Tibial artery (tissue), 4 donors: Measurements from ENCODE around the gene TEDC2.

ENCODE experiments used
- DNase-seq, 2 donors: peaks; one replicate each; pipeline ENCODE4 v3.0.0-alpha.2; 2019
- H3K27ac ChIP-seq, 2 donors: fragments of 200-600 bp; sonication (generic) in 1 of 2; 1 replicate in 1 of 2; 2 replicates in 1 of 2; pipeline ENCODE4 v1.5.1; 2018 to 2019; ENCODE audit warnings: mild to moderate bottlenecking in 1 of 2
- H3K27me3 ChIP-seq, 2 donors: fragments of 200-600 bp; sonication (generic) in 1 of 2; one replicate each; pipeline versions ENCODE4 v1.5.1 to v1.6.0; 2016 to 2019
- H3K36me3 ChIP-seq, 3 donors: fragments of 200-600 bp; sonication (generic) in 2 of 3; one replicate each; pipeline ENCODE4 v1.5.1; 2016 to 2019; ENCODE audit warnings: mild to moderate bottlenecking in 2 of 3
- H3K4me1 ChIP-seq, 4 donors: fragments of 200-600 bp; sonication (generic) in 2 of 4; 1 replicate in 3 of 4; 2 replicates in 1 of 4; pipeline ENCODE4 v1.5.1; 2016 to 2019
- H3K4me3 ChIP-seq, 2 donors: fragments of 200-600 bp; sonication (generic) in 1 of 2; 1 replicate in 1 of 2; 2 replicates in 1 of 2; pipeline ENCODE4 v1.5.1; 2018 to 2019; ENCODE audit warnings: mild to moderate bottlenecking in 2 of 2
- H3K9me3 ChIP-seq, 3 donors: fragments of 200-600 bp; sonication (generic) in 1 of 3; one replicate each; pipeline ENCODE4 v1.5.1; 2016 to 2019
- intact Hi-C: fragments of 100-400 bp; cut with DNase I; formaldehyde crosslinking; loops from one replicate; pipeline ENCODE4 v1.15.0; 2023; ENCODE audit warnings: low total_unique reads
- TF ChIP-seq, protein P1 (sequence below), 2 experiments: fragments of 200-600 bp in 1 of 2; fragments of 450-650 bp in 1 of 2; IDR thresholded peaks; one replicate each; pipeline ENCODE4 v1.5.1; 2017 to 2019; ENCODE audit warnings: antibody characterized with exemption in 2 of 2, mild to moderate bottlenecking in 1 of 2, moderate library complexity in 1 of 2

TEDC2 gene

GRCh38 chr16:2495041-2495440 is 35.1 kb downstream of the TEDC2 start:
- H3K9me3 ChIP-seq = no peaks in the 10 kb centered on the region
- no peaks in the 10 kb centered on the region for H3K27me3 ChIP-seq
- peaks cover 0 to 40% (median 11%) of the 10 kb centered on the region in 4 donors for H3K4me1 ChIP-seq
- H3K4me3 ChIP-seq = no peak overlapping the region
- no peak overlapping the region for H3K27ac ChIP-seq
- TF ChIP-seq, protein P1, sequence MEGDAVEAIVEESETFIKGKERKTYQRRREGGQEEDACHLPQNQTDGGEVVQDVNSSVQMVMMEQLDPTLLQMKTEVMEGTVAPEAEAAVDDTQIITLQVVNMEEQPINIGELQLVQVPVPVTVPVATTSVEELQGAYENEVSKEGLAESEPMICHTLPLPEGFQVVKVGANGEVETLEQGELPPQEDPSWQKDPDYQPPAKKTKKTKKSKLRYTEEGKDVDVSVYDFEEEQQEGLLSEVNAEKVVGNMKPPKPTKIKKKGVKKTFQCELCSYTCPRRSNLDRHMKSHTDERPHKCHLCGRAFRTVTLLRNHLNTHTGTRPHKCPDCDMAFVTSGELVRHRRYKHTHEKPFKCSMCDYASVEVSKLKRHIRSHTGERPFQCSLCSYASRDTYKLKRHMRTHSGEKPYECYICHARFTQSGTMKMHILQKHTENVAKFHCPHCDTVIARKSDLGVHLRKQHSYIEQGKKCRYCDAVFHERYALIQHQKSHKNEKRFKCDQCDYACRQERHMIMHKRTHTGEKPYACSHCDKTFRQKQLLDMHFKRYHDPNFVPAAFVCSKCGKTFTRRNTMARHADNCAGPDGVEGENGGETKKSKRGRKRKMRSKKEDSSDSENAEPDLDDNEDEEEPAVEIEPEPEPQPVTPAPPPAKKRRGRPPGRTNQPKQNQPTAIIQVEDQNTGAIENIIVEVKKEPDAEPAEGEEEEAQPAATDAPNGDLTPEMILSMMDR (IDR thresholded peaks at IDR 0.05) = no peak
- DNase-seq = no peak
- intact Hi-C loops = no loop called here
- peaks cover 0 to 22% (median 4%) of the 10 kb centered on the region in 3 donors for H3K36me3 ChIP-seq

- Histone ChIP-seq H3K27ac (no peak overlapping the region), H3K36me3 (peaks cover 0 to 22% (median 4%) of the 10 kb centered on the region in 3 donors), H3K9me3 (no peaks in the 10 kb centered on the region), H3K4me3 (no peak overlapping the region), H3K27me3 (no peaks in the 10 kb centered on the region), H3K4me1 (peaks cover 0 to 52% (median 15%) of the 10 kb centered on the region in 4 donors)
- intact Hi-C loops = no loop called here
- TF ChIP-seq, protein P1 (IDR thresholded peaks at IDR 0.05) = no peak
- DNase-seq = no peak
Observed at GRCh38 chr16:2496223-2497115, 36.6 kb downstream of the TEDC2 start.

GRCh38 chr16:2497116-2497630 is 37.3 kb downstream of the TEDC2 start:
- DNase-seq = no peak
- Histone ChIP-seq H3K27me3 (no peaks in the 10 kb centered on the region), H3K9me3 (no peaks in the 10 kb centered on the region), H3K4me1 (peaks cover 0 to 59% (median 19%) of the 10 kb centered on the region in 4 donors), H3K27ac (no peak overlapping the region), H3K4me3 (no peak overlapping the region), H3K36me3 (peaks cover 0 to 22% (median 4%) of the 10 kb centered on the region in 3 donors)
- intact Hi-C loops = no loop called here
- TF ChIP-seq, protein P1 (IDR thresholded peaks at IDR 0.05) = no peak

DNA sequence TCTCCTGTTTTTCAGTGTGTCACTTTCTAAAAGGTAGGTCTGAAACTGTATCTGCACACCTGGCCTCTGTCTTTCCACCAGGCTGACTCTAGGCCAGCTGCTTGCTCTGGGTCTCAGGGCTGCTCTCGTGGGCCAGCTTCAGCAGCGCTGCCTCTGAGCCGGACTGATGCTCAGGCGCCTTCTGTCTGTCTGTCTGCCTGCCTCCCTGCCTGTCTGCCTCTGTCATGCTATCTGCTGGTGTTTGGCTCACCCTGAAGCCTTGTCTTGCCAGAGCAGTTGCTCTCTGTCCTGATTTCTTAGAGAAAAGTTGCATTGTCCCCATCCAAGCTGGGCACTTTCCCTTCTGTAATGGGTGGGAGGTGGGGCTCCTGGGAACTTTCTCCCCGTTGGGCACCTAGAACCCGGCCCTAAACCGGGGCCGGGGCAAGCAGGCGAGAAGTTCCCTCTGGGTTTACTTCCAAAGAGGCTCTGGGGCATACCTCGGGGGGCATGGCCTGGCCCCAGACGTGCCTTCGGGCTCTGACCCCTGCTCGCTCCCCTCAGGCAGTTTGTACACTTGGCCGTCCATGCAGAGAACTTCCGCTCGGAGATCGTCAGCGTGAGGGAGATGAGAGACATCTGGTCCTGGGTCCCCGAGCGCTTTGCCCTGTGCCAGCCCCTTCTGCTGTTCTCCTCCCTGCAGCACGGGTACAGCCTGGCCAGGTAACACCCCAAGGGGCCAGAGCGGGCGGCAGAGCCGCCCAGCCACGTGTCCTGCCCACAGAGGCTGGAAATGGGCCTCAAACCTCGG is 38.0 kb downstream of the TEDC2 start:
- Histone ChIP-seq H3K4me1 (peaks cover 0 to 59% (median 19%) of the 10 kb centered on the region in 4 donors), H3K9me3 (no peaks in the 10 kb centered on the region), H3K4me3 (no peak overlapping the region), H3K36me3 (peaks cover 0 to 22% (median 4%) of the 10 kb centered on the region in 3 donors), H3K27ac (no peak overlapping the region), H3K27me3 (no peaks in the 10 kb centered on the region)
- intact Hi-C loops = no loop called here
- TF ChIP-seq, protein P1 (IDR thresholded peaks at IDR 0.05) = no peak
- DNase-seq = no peak

DNA sequence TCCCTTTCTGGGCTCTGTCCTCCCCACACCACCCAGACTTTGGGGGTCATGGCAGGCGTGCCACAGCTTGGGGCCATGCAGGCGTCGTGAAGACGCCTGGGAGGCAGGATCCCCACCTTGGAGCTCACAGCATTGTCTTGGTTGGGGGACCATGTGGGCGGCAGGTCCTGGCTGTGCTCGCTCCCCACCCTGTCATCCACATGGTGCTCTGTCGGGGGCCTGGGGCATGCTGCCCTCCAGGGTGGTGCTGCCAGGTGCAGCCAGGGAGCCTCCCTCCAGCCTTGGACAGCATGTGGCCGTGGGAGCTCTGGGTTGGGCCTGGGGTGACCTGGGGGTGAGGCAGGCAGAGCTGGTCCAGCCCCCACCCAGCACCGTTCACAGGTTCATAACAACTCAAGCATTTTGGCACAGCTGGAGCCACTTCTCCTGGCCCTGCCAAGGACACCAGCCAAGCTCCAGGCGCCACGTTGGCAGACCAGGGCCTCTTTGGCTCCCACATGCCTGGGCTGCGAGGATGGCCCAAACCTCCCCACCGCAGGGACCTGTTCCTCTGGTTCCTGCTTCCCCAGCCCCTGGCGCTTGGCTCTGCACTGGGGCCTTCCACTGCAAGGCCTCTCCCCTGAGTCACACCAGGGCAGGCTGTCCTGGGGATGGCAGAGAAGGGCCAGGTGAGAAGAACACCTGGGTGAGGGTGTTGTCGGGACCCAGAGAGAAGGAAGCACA is 38.8 kb downstream of the TEDC2 start:
- peaks cover 0 to 59% (median 19%) of the 10 kb centered on the region in 4 donors for H3K4me1 ChIP-seq
- DNase-seq = no peak
- H3K36me3 ChIP-seq = peaks cover 0 to 22% (median 4%) of the 10 kb centered on the region in 3 donors
- intact Hi-C loops = no loop called here
- no peaks in the 10 kb centered on the region for H3K9me3 ChIP-seq
- TF ChIP-seq, protein P1 (IDR thresholded peaks at IDR 0.05) = no peak
- no peaks in the 10 kb centered on the region for H3K27me3 ChIP-seq
- H3K4me3 ChIP-seq = no peak overlapping the region
- H3K27ac ChIP-seq = no peak overlapping the region
